HG03108 (cell line): Measurements from ENCODE around the gene ERFL.
A peak's percentile ranks its signal among the peaks of the same experiment; 100 is the strongest.

ENCODE experiments used
- ATAC-seq: cut with Tn5 transposase; IDR thresholded peaks from one replicate; pipeline ENCODE4 v1.9.1; 2021; ENCODE audit warnings: moderate library complexity; ENCODE audit not compliant: unreplicated experiment

ERFL gene

DNA sequence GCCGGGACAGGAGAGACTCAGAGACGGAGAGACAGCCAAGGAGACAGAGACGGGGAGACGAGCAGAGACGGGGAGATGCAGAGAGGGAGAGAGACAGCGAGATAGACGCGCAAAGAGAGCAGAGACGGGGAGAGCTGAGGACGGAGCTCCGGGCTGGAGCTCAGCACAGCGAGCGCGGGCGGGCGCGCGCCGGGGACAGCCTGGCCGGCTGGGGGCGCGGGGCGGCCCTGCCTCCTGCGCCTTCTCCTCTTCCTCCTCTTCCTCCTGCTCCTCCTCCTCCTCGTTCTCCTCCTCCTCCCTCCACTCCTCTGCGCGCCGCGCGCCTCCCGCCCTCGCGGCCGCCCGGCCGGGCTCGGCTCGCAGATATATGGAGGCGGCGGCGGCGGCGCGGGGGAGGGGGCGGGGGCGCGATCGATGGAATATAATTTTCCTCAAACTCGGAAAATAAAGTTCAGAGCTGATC lies at the start of gene ERFL:
TSS of gene ERFL (minus strand) at position 229 of the 463 bp plus-strand sequence. CDS start 15,530 bp downstream, outside the sequence.
- ATAC-seq = no peak

DNA sequence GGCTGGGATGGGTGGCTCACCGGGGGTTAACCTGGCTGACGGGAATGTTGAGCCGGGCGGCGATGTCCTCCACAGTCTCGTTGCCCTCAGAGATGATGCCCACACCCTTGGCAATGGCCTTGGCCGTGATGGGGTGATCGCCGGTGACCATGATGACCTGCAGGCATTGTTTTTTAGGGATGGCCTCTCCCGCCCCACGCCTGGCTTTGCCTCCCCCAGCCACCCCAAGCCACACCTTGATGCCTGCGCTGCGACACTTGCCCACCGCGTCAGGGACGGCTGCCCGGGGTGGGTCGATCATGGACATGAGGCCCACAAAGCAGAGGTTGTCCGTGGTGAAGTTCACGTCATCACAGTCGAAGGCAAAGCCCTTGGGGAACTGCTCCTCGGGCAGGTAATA lies 49.7 kb upstream of the ERFL start:
- no peak for ATAC-seq

DNA sequence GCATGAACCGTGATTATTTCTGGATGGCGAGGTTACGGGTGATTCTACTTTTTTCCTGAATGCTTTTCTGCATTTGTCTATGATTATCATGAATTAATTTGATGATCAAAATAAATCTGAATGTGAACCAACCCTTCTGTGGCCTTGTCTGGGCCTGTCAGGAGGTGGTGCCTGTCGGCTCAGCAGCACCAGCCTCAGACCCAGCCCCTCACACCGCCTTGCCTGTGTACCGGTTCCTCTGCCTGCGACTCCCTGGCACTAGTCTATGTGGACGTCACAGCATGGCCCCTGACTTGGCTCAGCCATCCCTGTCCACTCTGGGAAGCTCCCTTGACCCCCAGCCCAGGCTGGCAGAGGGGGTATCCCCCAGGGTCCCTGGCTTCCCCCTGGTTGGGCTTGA lies 46.4 kb upstream of the ERFL start:
- ATAC-seq = no peak

DNA sequence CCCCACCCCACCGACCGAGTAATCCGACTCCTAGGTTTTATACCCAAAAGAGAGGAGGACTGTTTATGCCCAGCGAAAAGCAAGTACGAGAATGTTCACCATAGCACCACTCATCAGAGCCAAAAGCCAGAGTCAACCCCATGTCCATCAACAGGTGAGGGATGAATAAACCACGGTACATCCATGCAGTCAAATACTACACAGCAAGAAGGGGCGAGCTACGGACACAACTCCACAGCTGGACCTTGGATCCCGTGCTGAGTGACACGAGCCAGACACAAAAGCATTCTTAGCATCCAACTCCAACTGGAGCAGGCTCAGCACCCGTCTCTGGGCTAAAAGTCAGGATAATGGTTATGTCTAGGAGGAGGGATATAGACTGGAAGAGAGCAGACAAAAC lies 43.1 kb upstream of the ERFL start:
- no peak for ATAC-seq

DNA sequence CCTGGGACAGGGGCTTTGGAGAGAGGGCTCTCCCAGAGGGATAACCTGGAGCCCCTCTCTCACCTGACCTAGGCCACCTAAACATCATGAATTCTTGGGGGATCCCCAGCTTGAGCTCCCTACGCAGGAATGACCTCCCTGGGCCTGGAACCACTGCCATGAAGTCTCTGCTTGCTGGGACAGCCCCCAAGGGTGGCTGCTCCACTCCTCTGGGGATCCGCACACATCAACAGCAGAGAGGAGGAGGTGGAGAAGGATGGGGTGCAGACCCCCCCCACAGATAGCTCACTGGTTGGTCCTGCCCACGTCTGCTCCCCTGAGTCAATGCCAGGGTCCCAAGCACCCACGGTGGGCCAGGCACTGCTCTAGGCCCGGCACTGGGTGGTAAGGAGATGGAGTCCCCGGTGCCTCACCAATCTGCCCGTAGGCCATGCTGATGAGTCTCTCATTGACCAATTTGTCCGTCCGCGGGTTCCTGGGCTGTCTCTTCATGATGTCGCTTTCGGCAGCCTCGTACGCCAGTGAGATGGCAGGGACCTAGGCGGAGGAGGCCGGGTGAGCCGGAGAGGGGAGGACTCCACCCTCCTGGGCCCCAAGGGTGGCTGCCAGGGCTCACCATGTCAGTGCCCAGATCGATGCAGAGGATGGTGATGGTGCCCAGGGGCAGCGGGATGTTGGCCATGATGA lies 41.7 kb upstream of the ERFL start:
- no peak for ATAC-seq

DNA sequence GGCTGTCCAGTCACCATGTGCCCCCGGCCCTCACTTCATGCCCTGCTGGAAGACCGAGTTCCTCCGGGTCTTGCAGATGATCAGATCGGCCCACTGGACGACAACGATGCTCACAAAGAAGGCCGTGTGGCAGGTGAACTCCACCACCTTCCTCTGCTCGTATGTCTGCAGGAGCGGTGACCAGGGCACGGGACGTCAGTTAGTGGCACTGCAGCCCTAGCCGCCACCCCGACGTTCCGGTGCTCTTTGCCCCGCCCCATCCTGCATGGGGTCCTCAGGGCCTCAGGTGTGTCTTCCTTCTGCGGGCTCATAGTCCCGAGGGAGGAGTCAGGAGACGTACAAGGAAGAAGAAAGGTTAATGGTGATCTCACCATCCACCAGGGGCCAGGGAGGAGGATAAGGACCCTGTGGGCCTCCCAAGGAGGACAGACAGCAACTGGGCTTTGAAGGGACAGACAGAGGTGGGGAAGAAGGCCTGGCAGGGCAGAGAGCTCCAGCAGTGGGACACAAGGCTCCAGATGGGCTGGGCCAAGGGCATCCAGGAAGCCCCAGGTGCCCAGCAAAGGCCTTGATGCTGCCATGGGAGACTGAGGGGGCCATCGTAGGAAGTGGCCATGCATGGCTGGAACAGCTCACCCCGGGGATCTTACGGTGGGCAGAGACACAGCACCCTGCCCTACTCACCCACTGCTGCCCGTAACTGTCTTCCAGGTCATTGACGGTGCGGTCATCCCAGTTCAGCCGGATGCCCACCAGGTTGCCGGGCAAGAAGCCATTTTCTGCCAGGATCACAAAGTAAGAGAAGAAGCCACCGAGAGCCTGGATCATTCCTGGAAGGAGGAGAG lies 40.7 kb upstream of the ERFL start:
- ATAC-seq = no peak

DNA sequence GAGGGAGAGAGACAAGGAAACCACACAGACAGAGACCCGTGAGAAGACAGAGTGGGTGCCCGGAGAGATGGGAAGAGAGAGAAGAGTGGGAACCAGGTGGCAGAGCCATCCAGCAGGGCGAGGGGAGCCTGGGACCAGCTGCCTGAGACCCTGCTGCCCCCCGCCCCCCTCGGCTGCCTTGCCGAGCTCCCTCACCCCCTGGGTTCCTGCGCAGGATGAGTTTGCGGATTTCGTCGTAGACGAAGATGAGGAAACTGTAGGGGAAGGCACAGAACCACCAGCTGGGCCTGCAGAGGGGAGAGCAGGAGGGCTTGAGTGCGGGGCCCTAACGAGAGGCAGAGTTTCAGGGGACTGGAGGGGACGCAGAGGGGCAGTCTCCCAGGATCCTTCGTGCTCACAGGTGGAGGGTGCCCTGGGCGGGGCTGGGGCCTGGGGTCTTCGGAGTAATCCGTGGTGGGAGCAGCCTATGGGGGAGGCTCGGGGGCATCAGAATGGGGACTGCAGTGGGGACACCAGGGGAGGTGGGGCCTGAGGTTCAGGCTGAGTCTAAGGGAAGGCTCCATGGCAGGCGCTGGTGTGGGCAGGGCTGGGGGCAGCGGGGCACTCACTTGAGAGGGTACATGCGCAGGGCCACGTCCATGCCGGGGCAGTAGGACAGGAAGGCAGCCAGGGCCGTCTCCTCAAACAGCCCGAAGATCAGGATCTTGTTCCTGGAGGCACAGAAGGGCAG lies 39.0 kb upstream of the ERFL start:
- no peak for ATAC-seq

DNA sequence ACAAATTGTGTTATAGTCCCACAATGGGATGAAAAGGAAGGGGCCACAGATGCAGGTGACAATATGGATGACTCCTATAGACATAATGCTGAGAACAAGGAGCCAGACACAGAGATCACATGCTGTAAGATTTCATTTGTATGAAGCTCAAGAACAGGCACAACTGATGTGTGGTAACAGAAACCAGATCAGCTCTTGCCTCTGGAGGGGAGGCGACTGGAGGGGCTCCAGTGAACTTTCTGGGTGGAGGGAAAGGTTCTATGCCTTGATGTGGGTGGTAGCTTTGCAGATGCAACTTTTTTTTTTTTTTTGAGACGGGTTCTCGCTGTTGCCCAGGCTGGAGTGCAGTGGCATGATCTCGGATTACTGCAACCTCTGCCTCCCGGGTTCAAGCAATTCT lies 36.9 kb upstream of the ERFL start:
- ATAC-seq = no peak

DNA sequence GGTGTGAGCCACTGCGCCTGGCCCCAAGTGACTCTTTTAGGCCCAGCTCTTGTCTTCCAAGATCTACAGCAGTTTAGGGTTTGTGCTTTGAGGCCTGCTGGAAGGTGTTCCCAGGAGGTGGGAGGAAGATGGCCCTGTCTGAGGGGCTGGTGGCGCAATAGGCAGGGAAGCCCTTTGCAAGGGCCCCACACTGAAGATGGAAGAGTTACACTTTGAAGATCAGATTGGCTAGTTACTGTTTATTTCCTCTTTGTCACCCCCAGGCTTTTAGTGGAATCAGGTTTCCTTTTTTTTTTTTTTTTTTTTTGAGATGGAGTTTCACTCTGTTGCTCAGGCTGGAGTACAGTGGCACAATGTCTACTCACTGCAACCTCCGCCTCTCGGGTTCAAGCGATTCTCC lies 32.7 kb upstream of the ERFL start:
- no peak for ATAC-seq

DNA sequence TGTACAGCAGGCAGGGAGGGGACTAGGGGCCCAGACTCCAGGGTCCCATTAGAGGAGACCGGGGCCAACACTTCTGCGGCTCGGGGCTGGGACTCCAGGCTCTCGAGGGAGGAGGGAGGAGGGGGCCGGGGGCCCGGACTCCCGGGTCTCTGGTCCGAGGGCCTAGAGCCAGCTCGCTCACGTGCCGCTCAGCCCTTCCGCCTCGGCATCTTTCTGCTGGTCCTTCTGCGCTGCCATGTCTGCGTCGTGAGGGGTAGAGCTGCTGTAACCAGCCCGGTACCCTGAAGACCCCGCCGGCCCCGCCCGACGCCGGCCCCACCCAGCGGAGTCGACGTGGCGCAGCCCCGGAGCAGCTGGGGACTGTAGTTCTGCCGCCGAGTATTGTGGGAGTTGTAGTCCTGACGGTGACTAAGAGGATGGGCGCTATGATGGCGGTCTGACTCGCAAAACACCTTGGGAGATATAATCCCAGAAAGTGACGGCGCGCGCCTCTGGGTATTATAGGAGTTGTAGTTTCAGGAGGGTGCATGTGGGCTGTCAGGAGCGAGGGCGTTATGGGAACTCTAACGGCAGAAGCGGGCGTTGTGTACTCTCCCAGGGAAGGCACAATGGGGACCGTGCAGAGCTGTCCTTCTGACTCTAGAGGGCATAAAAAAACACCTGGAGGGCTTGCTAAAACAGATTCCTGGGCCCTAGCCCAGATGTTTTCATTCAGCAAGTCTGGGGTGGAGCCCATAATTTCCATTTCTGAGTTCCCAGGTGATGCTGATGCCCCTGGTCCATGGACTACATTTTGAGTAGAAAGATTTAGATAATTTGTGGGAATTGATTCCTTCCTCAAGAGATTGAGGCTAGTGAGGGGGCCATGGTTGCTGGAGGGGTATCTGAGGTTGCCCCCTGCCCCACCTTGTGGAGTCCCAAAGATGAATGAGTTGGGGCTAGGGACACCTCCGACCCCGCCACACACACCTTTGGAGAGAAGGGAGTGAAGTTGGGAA lies 31.1 kb upstream of the ERFL start, which contains the start of gene RABAC1:
TSS of gene RABAC1 (minus strand) at position 266 of the 998 bp plus-strand sequence. CDS start at position 237, 29 bp downstream.
- ATAC-seq = peak; percentile 81

DNA sequence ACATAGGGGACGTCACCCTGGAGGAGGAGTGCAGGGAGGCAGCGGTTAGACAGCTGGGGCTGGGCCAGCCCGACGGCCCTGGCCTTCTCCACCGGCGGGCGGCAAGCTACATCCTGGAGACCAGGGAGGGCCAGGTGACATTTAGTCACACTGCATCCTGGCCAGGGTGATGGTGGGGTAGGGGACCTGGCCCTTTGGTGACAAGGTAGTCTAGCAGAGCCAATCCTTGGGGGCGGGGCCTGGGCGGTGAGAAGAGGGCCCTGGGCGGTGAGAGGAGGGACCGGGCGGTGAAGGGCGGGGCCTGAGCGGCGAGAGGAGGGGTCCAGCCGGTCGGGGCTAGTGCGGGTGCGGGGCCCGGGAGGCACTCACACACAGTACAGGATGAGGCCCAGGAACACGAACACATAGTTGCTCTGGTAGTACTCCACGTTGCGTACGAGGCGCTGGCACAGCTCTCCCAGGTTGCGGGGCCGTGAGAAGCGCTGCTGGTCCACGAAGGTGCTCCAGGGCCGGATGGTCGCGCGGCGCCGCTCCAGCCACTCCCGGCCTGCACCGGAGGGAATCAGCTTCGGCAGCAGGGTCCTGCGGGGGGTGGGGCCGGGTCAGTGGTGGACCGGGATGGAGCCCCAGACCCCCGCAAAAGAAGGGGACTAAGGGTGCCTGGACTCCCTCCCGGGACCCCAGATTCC lies 30.3 kb upstream of the ERFL start:
- peak; percentile 58 for ATAC-seq

DNA sequence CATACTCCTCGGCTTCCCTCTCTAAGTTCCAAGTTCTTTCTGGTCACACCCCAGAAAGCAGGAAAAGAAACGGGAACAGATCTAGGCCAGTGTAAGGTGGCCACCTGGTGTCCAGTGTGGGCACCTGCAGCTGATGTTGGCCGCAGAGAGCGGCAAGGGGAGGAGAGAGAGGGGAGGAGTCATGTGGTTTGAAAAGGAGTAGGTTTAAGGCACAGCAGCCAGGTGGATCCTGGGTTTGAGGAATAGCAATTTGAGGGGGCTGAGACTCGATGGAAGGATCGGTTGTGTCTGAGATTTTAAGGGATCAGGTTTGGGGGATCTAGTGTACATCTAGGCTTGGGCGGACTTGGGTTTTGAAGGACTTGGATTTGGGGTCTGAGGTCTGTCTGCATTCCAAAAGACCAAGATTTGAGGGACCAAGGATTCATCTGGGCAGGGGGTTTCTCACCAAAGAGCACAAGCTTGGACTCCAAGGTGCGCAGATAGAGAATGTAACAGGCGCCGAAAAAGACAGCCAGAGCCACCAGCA lies 29.7 kb upstream of the ERFL start:
- ATAC-seq = no peak

DNA sequence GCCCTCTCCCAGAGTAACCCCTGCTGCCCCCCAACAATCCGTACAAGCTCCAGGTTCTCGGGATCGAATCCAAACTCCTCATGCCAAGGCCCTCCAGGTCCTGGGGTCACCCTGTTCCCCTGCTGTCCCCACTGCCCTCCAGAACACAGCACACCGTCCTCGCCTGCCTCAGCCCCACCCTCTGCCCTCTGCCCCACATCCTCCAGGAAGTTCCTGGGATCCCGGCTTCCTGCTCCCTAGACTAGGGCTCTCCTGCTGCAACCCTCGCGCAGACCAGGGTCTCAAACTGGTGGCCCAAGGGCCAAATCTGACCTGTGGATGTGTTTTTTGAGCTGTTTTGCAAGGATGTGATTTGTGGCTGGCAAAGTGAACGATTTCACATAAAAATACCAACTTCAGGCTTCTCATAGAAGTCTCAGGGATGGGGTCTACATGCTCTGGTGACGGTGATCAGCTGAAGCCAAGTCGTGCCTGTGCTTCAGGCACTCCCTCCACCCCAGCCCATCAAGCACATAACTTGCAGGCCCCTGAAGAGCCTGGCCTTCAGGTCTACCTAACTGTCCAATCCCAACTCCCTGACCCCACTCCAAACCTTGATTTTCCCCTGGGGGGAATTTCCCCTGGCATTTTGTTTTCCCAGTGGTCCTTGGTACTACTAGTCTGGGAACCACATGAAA lies 29.1 kb upstream of the ERFL start:
- no peak for ATAC-seq

DNA sequence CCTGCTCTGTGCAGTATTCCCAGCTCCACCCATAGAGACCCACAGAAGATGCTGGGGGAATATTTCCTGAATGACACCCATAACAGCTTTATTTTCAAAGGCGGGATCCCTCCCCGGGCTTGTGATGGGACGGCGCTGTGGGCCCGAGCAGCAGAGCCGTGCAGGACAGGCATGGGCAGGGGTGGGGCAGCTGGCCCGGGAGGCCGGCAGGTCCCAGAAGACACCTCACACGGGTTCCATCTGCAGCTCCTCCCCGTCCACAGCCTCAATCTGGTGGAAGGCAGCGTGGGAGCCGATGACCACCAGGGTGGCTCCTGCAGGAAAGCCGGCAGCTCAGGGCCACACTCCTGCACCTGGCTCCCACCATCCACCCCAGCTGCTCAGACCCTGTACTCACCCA lies 28.4 kb upstream of the ERFL start:
- no peak for ATAC-seq

DNA sequence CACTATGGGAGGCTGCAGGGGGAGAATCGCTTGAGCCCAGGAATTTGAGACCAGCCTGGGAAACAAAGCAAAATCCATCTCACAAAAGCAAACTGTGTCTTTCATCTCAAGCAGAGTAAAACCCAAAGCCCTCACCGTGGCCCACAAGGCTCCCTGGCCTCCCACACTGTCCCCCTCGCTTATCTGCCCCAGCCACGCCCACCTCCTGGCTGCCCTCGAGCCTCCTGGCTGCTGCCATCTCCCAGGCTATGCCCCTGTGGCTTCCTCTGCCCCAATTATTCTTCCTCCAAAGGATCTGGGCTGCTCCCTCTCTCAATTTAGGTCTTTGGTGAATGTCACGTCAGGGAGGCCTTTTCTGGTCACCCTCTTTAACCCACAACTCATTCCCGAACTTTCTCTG lies 27.3 kb upstream of the ERFL start:
- no peak for ATAC-seq

DNA sequence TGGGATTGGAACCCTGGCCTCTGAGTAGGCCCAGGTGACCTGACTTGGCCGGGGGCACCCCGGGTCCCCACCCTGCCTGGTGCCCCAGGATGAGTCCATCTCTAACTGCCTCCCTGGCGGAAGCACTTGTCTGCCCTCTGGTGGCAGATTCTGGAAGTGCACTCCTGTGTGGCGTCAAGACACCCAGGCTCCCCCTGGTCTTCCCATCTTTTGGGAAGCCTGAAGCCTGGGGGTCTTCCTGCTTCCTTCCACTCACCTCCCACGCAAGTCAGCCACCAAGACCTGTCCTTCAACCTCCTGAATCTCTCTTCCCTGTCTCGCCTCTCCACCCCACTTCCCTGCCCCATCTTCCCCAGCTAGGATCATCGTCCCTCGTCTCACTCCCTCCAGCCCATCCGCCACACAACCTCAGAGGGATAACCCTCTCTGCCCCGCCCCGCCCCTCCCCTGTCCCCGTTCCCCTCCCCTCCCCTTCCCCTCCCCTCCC lies 23.5 kb upstream of the ERFL start:
- ATAC-seq = no peak

DNA sequence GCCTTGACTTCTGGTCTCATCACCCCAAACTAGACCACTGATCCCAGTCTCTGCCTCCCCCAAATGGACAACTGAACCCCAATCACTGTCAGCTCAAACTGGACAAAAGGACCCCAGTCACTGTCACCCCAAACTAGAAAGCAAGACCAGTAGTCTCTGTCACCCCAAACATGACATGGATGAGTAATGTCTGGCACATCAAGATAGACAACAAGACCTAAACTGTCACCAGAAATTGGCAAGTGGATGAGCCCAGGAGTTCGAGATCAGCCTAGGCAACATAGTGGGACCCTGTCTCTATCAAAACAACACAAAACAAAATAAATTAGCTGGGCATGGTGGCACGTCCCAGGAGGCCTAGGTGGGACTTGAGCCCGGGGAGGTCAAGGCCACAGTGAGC lies 18.8 kb upstream of the ERFL start:
- ATAC-seq = no peak

DNA sequence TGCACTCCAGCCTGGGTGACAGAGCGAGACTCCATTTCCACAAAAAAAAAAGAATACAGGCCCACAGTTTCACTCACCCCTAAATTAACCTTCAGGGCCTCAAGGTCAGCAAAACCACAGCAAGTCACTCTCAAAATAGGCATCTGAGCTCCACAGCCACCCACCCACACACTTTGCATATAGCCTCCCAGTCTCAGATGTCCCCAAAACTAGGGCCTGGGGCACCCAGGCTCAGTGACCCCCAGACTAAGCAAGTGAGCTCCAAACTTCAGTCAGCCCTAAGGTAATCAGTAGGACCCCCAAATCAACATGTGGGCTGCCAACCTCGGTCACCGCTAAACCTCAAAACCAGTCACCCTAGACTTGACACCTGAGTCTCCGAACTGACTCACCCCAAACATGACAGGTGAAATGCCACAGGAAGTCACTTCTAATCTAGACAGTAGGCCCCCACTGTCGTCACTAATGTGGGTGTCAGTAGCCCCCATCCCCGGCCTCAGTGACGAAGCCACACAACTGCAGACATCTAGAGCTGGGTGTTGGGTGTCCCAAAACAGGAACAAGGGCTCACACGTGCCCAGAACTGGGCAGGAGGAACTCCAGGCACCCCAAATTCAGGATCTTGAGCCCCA lies 17.0 kb upstream of the ERFL start:
- peak; percentile 88 for ATAC-seq
